ENCODE measurements around the gene CNTNAP5. TPM values are rescaled to one million over a fixed set of nuclear protein-coding genes. Genes with fewer than 3 reads are reported as not detected.

The CNTNAP5 gene
- total and polyA plus RNA-seq, 2 of the 4 experiments (the other 2 are of a cell fraction) = not detected

DNA sequence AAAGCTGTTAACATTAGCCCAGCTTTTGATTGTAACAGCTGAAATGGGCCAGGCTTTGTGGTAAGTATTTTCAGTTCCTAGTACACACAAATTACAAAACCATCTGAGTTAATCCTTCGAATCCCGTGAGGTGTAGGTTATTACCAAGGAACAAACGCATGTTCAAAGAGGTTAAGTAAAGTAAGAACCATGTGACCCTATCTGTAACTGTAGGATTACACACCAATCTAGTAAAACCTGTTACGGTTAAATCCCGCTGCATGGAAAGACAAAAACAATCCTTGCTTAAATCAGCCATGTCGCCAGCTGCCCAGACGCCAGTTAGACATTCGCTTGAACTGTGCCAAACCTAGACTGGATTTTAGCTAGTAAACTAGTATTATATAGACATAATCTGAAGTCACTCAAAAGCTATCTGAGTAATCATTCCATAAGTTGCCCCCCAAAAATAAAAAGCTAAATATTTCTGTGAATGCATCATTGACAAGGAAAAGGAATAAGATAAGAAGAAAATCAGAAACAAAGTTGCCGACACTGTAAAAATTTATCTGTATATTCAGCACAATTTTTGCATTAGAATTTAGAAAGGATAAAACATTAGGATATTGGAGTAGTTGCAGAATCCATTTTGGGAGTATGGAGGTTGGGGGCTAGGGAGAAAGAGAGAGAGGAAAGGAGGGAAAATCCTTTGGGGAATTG lies 638.0 kb downstream of the CNTNAP5 start:
- Histone ChIP-seq H3K23ac (ENCODE audit: low read depth, low read length) (no peak overlapping the region), H3K9me3 (ENCODE audit: control insufficient read depth, insufficient read depth, low read length) (no peaks in the 10 kb centered on the region), H2AK5ac (ENCODE audit: low read depth, low read length) (no peak overlapping the region), H3K4me1 (ENCODE audit: control insufficient read depth, insufficient read depth, low read length) (peaks cover 4% of the 10 kb centered on the region), H3K9me1 (ENCODE audit: insufficient read depth, low read length) (peaks cover 6% of the 10 kb centered on the region; the same call in 1 of the 2 replicates), H3K4ac (ENCODE audit: low read depth, low read length) (no peak overlapping the region), H2BK5ac (ENCODE audit: low read depth, low read length, poor library complexity, severe bottlenecking) (no peak overlapping the region), H2AK9ac (replicated peaks; ENCODE audit: low read depth, low read length, poor library complexity) (no peak overlapping the region), H3K56ac (ENCODE audit: extremely low read depth, insufficient read depth, low read length) (no peak overlapping the region), H3K27ac (ENCODE audit: insufficient read depth, low read length) (no peak overlapping the region), H3K9ac (ENCODE audit: low read depth, low read length) (no peak overlapping the region), H4K91ac (ENCODE audit: insufficient read depth, low read depth, low read length) (no peak overlapping the region), H3K4me3 (ENCODE audit: insufficient read depth, low read depth, low read length) (no peak overlapping the region), H3K4me2 (ENCODE audit: low read depth, low read length) (no peak overlapping the region), H4K8ac (ENCODE audit: low read depth in 2 of 2, low read length in 2 of 2) (no peak overlapping the region), H2BK15ac (ENCODE audit: low read depth, low read length) (no peak overlapping the region), H3K18ac (ENCODE audit: low read depth, low read length) (no peak overlapping the region), H3K79me1 (ENCODE audit: low read depth in 1 of 2, low read length in 2 of 2) (no peaks in the 10 kb centered on the region), H2BK20ac (ENCODE audit: low read depth, low read length) (no peak overlapping the region), H3K27me3 (ENCODE audit: control insufficient read depth, insufficient read depth, low read length) (no peaks in the 10 kb centered on the region), H2AFZ (replicated peaks; ENCODE audit: low read length, poor library complexity) (no peak overlapping the region), H3K14ac (replicated peaks; ENCODE audit: low read depth, low read length) (no peak overlapping the region), H4K5ac (ENCODE audit: low read depth, low read length) (no peak overlapping the region), H3K36me3 (ENCODE audit: control insufficient read depth, insufficient read depth, low read length) (no peaks in the 10 kb centered on the region), H2BK120ac (ENCODE audit: low read depth, low read length) (no peak overlapping the region), H4K20me1 (ENCODE audit: insufficient read depth, low read length) (no peaks in the 10 kb centered on the region)
- intact Hi-C loops (cut with micrococcal nuclease) (loop anchor here (10.0 kb wide), 1 partner anchor 812 kb away; no protein-coding TSS in a partner anchor), dilution Hi-C loops (cut with HindIII; ENCODE audit: low sequenced_read_pairs, unreplicated experiment) (no loop called here), in situ Hi-C loops (cut with MboI; ENCODE audit: low sequenced_read_pairs) (no loop called here)
- DNase-seq (no peak), ATAC-seq (ENCODE audit: low read depth) (no peak)
- ChIA-PET POLR2A (ENCODE audit: unreplicated experiment) (no interaction called here), CTCF (no interaction called here)
- TF ChIP-seq NFE2L2 (IDR thresholded peaks at IDR 0.05; ENCODE audit: low read depth, low read length) (no peak), SMC3 (IDR thresholded peaks at IDR 0.05; ENCODE audit: low read depth, low read length) (no peak), CHD1 (IDR thresholded peaks at IDR 0.05; ENCODE audit: low read depth, low read length) (no peak), MAFK (IDR thresholded peaks at IDR 0.05; ENCODE audit: low read depth, low read length) (peak; percentile 24; the same call in 1 of the 2 replicates)
- TF ChIP-seq, protein P1, sequence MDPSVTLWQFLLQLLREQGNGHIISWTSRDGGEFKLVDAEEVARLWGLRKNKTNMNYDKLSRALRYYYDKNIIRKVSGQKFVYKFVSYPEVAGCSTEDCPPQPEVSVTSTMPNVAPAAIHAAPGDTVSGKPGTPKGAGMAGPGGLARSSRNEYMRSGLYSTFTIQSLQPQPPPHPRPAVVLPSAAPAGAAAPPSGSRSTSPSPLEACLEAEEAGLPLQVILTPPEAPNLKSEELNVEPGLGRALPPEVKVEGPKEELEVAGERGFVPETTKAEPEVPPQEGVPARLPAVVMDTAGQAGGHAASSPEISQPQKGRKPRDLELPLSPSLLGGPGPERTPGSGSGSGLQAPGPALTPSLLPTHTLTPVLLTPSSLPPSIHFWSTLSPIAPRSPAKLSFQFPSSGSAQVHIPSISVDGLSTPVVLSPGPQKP (IDR thresholded peaks at IDR 0.05; ENCODE audit: borderline replicate concordance, low read depth, low read length) = no peak
- TF ChIP-seq, protein P2, sequence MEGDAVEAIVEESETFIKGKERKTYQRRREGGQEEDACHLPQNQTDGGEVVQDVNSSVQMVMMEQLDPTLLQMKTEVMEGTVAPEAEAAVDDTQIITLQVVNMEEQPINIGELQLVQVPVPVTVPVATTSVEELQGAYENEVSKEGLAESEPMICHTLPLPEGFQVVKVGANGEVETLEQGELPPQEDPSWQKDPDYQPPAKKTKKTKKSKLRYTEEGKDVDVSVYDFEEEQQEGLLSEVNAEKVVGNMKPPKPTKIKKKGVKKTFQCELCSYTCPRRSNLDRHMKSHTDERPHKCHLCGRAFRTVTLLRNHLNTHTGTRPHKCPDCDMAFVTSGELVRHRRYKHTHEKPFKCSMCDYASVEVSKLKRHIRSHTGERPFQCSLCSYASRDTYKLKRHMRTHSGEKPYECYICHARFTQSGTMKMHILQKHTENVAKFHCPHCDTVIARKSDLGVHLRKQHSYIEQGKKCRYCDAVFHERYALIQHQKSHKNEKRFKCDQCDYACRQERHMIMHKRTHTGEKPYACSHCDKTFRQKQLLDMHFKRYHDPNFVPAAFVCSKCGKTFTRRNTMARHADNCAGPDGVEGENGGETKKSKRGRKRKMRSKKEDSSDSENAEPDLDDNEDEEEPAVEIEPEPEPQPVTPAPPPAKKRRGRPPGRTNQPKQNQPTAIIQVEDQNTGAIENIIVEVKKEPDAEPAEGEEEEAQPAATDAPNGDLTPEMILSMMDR (conservative IDR thresholded peaks at IDR 0.05; ENCODE audit: low read depth, low read length) = no peak
- WGBS, 2 experiments (ENCODE audit: extremely low coverage in 2 of 2, insufficient read length in 1 of 2) = no CpG with 5 or more reads among the region's 9 CpGs
- BruUV-seq (replicated peaks) = no TSS peak

Measured in IMR-90 (cell line).